Thymus (tissue), 11 donors: ENCODE data around the gene NEK6. TPM values are rescaled to one million over a fixed set of nuclear protein-coding genes. Genes with fewer than 3 reads are reported as not detected.

Source experiments
- DNase-seq, 9 donors: peaks; one replicate each; pipeline ENCODE4 v3.0.0-alpha.2; 2013; ENCODE audit warnings: low spot score in 9 of 9, low read depth in 6 of 9, missing footprints in 1 of 9
- H3K27ac ChIP-seq, 2 donors: one replicate each; pipeline ENCODE4 v1.5.1; 2013; ENCODE audit warnings: control low read depth in 1 of 2, low read depth in 1 of 2, low read length in 1 of 2, mild to moderate bottlenecking in 1 of 2, moderate library complexity in 1 of 2
- H3K27me3 ChIP-seq, 2 donors: one replicate each; pipeline ENCODE4 v1.5.1; 2013; ENCODE audit warnings: low read length in 1 of 2; ENCODE audit not compliant: control insufficient read depth in 2 of 2, insufficient read depth in 1 of 2
- H3K36me3 ChIP-seq, 2 donors: one replicate each; pipeline ENCODE4 v1.5.1; 2013; ENCODE audit warnings: low read length in 1 of 2, mild to moderate bottlenecking in 1 of 2, moderate library complexity in 1 of 2; ENCODE audit not compliant: control insufficient read depth in 2 of 2, insufficient read depth in 2 of 2
- H3K4me1 ChIP-seq, 2 donors: one replicate each; pipeline ENCODE4 v1.5.1; 2013; ENCODE audit warnings: low read length in 2 of 2; ENCODE audit not compliant: control insufficient read depth in 2 of 2, insufficient read depth in 2 of 2
- H3K4me3 ChIP-seq, 2 donors: one replicate each; pipeline ENCODE4 v1.5.1; 2013; ENCODE audit warnings: low read length in 2 of 2, control low read depth in 1 of 2, mild to moderate bottlenecking in 1 of 2
- H3K9me3 ChIP-seq, 2 donors: one replicate each; pipeline ENCODE4 v1.5.1; 2013; ENCODE audit warnings: low read length in 1 of 2, mild to moderate bottlenecking in 1 of 2; ENCODE audit not compliant: control insufficient read depth in 2 of 2, insufficient read depth in 1 of 2
- WGBS: extraction: QIAGEN DNeasy Blood & Tissue Kit; methylation state at CpG from one replicate; pipeline ENCODE4 v1.1.7; 2013; 5-methylcytosine and 5-hydroxymethylcytosine counted together
- polyA plus RNA-seq: library from polyadenylated mRNA; stranded (reverse); fragments of 200-250 nt; gene quantifications from one replicate; pipeline ENCODE4 v1.2.3, GENCODE V29; 2013
- total RNA-seq: library from RNA; stranded (reverse); fragments of 120-200 nt; gene quantifications from one replicate; pipeline ENCODE4 v1.2.4, GENCODE V29; 2013
- donor health status: healthy.

The NEK6 gene
- total and polyA plus RNA-seq, 2 donors = 8.3 to 9.8 TPM

DNA sequence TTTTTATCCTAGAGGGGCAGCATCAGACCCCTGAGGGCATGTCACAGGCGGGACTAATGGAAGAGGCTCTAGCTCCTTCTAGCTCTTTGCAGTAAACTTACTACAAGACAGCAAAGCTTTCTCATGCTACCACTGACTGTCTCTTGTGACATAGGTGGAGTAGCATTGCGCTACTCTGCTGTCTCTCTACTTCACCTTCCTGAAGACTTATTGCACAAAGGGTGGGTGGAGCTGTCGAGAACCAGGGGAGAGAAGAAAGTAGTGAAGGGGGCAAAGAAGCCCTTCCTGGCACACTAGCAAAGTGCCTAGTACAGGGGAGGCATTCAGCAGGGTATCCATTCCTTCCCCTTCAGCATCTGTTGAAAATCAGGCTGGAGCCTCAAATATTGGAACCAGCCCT lies 36.1 kb upstream of the NEK6 start:
- Histone ChIP-seq H3K4me1 (peaks cover 5 to 32% of the 10 kb centered on the region in 2 donors), H3K27me3 (no peaks in the 10 kb centered on the region), H3K4me3 (no peak overlapping the region), H3K36me3 (no peaks in the 10 kb centered on the region), H3K27ac (no peak overlapping the region), H3K9me3 (no peaks in the 10 kb centered on the region)
- DNase-seq = no peak
- 92% methylated on average over 3 of the region's 3 CpGs for WGBS

DNA sequence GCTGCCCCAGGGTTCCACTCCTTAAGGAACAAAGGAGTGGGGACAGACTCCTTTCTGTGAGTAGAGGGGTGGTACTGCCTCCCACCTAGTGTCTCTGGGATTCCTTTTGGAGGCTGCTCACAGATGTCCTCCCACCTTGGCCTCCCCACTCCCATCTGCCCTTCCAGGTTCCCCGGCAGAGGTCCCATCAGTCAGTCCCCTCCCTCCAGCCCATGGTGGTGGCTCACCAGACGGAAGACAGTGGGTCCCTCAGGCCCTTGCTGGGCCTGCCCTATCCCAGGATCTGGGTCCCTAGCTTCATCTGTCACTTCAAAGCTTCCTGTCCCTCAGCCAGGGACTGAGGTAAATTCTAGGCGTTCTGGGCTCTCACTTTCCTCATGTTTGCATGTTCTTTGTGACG lies 35.6 kb upstream of the NEK6 start:
- Histone ChIP-seq H3K4me3 (no peak overlapping the region), H3K36me3 (no peaks in the 10 kb centered on the region), H3K27ac (no peak overlapping the region), H3K9me3 (no peaks in the 10 kb centered on the region), H3K4me1 (peaks cover 3 to 28% of the 10 kb centered on the region in 2 donors), H3K27me3 (no peaks in the 10 kb centered on the region)
- WGBS = 86% methylated on average over 4 of the region's 4 CpGs
- no peak for DNase-seq

- H3K4me3 ChIP-seq = no peak overlapping the region
- H3K27ac ChIP-seq = no peak overlapping the region
- H3K36me3 ChIP-seq = no peaks in the 10 kb centered on the region
- DNase-seq = no peak
- no peaks in the 10 kb centered on the region for H3K27me3 ChIP-seq
- peaks cover 0 to 18% of the 10 kb centered on the region in 2 donors for H3K4me1 ChIP-seq
- 87% methylated on average over 10 of the region's 10 CpGs for WGBS
- no peaks in the 10 kb centered on the region for H3K9me3 ChIP-seq
Measured at GRCh38 chr9:124222918-124223720, 34.6 kb upstream of the NEK6 start.

GRCh38 chr9:124225945-124226344 lies 31.8 kb upstream of the NEK6 start:
- no peaks in the 10 kb centered on the region for H3K36me3 ChIP-seq
- no peaks in the 10 kb centered on the region for H3K27me3 ChIP-seq
- H3K4me3 ChIP-seq = no peak overlapping the region
- H3K27ac ChIP-seq = no peak overlapping the region
- no peaks in the 10 kb centered on the region for H3K9me3 ChIP-seq
- H3K4me1 ChIP-seq = peaks cover 0 to 2% of the 10 kb centered on the region in 2 donors
- DNase-seq = no peak

- DNase-seq = no peak
- H3K4me1 ChIP-seq = no peaks in the 10 kb centered on the region
- WGBS = 98% methylated on average over 2 of the region's 2 CpGs
- no peaks in the 10 kb centered on the region for H3K36me3 ChIP-seq
- no peaks in the 10 kb centered on the region for H3K9me3 ChIP-seq
- H3K27ac ChIP-seq = no peak overlapping the region
- H3K4me3 ChIP-seq = no peak overlapping the region
- H3K27me3 ChIP-seq = no peaks in the 10 kb centered on the region
Measured at GRCh38 chr9:124228516-124228915, 29.2 kb upstream of the NEK6 start.

DNA sequence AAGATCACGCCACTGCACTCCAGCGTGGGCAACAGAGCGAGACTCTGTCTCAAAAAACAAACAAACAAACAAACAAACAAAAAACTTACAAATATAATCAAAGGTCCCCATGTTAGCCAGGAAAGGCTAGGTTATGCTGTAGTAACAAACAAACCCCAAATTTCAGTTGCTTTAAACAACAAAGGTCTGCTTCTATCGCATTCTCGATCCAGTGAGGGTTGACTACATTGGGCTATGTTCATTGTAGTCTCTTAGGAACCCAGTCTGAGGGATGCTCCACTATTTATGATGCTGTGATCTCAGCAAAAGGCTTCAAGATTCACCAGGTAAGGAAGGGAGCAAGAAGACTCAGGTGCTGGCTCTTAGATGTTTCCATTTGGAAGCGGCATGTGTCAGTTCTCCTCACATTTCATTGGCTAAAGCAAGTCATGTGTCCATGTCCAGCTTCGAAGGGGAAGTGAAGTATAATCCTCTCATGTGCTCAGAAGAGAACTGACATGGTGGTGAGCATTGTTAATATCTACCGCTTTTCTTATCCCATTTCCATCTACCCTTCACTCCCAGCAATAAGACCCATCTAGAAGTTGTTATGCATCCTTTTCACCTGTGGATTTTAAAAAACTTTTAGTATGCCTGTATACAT lies 26.5 kb upstream of the NEK6 start:
- Histone ChIP-seq H3K36me3 (no peaks in the 10 kb centered on the region), H3K4me3 (no peak overlapping the region), H3K27ac (no peak overlapping the region), H3K4me1 (no peaks in the 10 kb centered on the region), H3K27me3 (no peaks in the 10 kb centered on the region), H3K9me3 (no peaks in the 10 kb centered on the region)
- 96% methylated on average over 8 of the region's 8 CpGs for WGBS
- DNase-seq = no peak

DNA sequence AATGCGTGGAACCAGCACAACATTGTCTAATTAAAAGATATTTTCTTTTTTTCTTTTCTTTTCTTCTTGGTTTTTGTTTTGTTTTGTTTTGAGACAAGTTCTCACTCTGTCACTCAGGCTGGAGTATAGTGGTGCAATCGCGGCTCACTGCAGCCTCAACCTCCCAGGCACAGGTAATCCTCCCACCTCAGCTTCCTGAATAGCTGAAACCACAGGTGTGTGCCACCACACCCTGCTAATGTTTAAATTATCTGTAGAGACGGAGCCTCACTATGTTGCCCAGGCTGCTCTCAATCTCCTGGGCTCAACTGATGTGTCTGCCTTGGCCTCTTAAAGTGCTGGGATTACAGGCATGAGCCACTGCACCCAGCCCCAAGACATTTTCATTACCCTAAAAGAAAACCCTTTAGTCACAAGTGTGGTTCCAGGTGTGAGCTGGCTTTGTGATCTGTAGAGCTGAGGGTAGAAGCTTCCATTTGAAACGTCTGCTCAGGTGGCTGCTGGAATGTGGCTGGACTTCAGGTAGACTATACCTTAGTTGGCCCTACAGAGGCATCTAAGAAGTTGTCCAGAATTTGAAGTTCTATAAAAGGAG lies 19.1 kb upstream of the NEK6 start:
- Histone ChIP-seq H3K4me3 (no peak overlapping the region), H3K9me3 (no peaks in the 10 kb centered on the region), H3K36me3 (no peaks in the 10 kb centered on the region), H3K27me3 (no peaks in the 10 kb centered on the region), H3K27ac (no peak overlapping the region), H3K4me1 (peaks cover 7 to 21% of the 10 kb centered on the region in 2 donors)
- no peak for DNase-seq
- 79% methylated on average over 5 of the region's 5 CpGs for WGBS

DNA sequence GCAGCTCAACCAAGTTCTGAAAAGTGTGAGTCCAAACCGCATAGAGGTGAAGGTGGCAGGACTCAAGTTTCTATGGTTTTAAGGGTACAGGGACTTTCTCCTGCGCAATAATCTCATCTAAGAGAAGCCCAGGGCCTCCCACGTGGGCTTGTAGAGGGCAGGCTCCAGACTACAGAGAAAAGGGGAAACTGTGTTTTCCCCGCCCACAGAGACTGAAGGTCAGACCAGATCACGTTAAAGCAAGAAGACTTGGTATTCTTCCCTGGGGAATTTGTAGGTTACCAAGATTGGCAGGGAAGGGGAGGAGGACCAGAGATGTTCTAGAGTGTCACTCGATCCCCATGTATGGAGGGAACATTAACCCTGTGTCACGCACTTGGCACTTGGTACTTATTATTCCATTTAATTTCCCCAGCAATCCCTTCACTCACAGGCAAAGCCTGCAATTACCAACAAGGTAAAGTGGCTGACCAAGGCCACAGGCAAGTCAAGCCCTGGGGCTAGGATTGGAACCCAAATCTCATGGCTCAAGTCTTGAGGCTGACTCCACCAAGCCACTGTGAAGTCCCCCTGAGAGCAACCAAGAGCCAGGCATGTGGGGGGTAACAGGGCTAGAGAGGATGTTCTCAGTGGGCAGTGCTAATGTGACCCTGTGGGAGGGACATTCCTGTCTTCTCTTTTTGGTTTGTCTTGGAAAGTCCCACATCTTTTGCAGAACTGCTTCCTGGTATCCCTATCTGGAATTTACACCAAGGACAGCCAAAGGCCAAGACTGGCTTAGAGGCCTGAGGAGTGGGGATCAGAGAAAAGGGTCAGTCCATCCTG lies 18.3 kb upstream of the NEK6 start:
- Histone ChIP-seq H3K4me1 (peaks cover 7 to 21% of the 10 kb centered on the region in 2 donors), H3K4me3 (no peak overlapping the region), H3K27ac (peak overlapping the region in 1 of 2 donors; percentile 19), H3K27me3 (no peaks in the 10 kb centered on the region), H3K36me3 (no peaks in the 10 kb centered on the region), H3K9me3 (no peaks in the 10 kb centered on the region)
- DNase-seq = no peak
- 68% methylated on average over 7 of the region's 7 CpGs for WGBS
